Skeletal muscle satellite cell (primary cell): ENCODE measurements around the gene CFHR5. TPM values are rescaled to one million over a fixed set of nuclear protein-coding genes. Genes with fewer than 3 reads are reported as not detected.
A peak's percentile ranks its signal among the peaks of the same experiment; 100 is the strongest.
"Not testable (repeated sequence)": the region's sequence is repeated elsewhere in the genome, so short reads cannot be mapped to it uniquely, and the experiment has no call there.

Source experiments
- H3K27me3 ChIP-seq: 2 replicates; pipeline ENCODE4 v1.7.0; 2013; ENCODE audit warnings: low read length; ENCODE audit not compliant: control insufficient read depth, insufficient read depth
- H3K36me3 ChIP-seq: 2 replicates; pipeline ENCODE4 v1.7.0; 2013; ENCODE audit warnings: mild to moderate bottlenecking, control low read depth, low read length; ENCODE audit not compliant: insufficient read depth
- H3K4me1 ChIP-seq: 2 replicates; pipeline ENCODE4 v1.7.0; 2013; ENCODE audit warnings: low read length; ENCODE audit not compliant: control insufficient read depth, insufficient read depth
- H3K4me2 ChIP-seq: 2 replicates; pipeline ENCODE4 v1.7.0; 2013; ENCODE audit warnings: mild to moderate bottlenecking, low read length
- H3K4me3 ChIP-seq: 2 replicates; pipeline ENCODE4 v1.7.0; 2013; ENCODE audit warnings: low read length
- H3K9ac ChIP-seq: 2 replicates; pipeline ENCODE4 v1.7.0; 2013; ENCODE audit warnings: mild to moderate bottlenecking, low read depth, low read length, moderate library complexity
- H3K9me3 ChIP-seq: replicated peaks from 2 replicates; pipeline ENCODE4 v1.7.0; 2013; ENCODE audit warnings: mild to moderate bottlenecking, control low read depth, low read length
- small RNA-seq: library from RNA; depleted of rRNA; stranded (forward); fragments of <200 nt; gene quantifications from one replicate; pipeline ENCODE3, GENCODE V24; 2012

The CFHR5 gene

DNA sequence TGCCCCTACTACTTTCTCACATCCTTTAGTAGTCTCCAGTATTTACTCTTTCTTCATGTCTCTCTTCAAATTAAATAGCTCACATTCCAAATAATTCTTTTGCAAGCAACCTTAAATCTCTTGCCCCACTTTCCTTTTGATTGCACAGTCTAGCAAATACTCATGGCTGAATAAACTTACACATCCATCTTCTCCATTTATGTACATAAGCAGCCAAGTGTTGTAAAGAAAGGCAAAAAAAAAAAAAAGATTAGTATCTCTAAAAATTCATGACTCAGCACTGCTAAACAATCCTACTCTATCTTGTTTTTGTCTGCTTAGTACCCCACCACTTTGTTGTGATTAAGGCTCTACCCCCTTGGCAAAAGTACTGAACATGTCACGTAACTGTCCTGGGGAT, 47.1 kb downstream of the CFHR5 start:
- Histone ChIP-seq H3K4me3 (no peak overlapping the region), H3K27me3 (no peaks in the 10 kb centered on the region), H3K4me1 (no peaks in the 10 kb centered on the region), H3K4me2 (no peak overlapping the region), H3K36me3 (no peaks in the 10 kb centered on the region), H3K9ac (no peak overlapping the region), H3K9me3 (no peaks in the 10 kb centered on the region)

DNA sequence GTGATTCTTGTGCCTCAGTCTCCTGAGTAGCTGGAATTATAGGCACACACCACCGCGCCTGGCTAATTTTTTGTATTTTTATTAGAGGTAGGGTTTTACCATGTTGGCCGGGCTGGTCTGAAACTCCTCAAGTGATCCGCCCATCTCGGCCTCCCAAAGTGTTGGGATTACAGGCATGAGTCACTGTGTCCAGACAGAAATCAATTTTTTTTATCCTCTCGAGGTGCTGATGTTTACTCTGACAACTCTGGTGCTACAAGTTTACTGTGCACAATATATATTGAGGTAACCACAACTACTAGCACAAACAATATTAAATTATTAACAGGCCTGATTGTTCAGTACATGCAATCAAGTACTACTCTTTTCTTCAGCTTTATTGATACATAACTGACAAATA, 50.0 kb downstream of the CFHR5 start:
- Histone ChIP-seq H3K27me3 (no peaks in the 10 kb centered on the region), H3K9me3 (no peaks in the 10 kb centered on the region), H3K9ac (no peak overlapping the region), H3K4me2 (no peak overlapping the region), H3K4me1 (no peaks in the 10 kb centered on the region), H3K4me3 (no peak overlapping the region), H3K36me3 (no peaks in the 10 kb centered on the region)

DNA sequence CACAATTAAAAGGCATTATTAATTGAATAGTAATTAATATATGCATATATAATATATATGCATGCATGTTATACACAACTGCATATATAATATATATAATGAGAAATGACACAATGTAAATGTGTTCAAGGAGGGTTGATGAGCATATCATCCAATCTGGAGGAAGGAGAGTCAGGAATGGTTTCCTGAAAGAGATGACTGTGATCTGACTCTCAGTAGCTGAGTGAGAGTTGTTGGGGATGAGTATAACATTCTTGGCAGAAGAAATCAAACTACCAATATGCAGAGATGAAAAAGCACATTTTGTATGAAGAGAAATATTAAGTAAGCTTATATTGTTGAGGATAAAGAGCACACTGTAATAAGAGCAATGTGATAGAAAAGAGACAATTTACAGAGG, 52.4 kb downstream of the CFHR5 start:
- no peaks in the 10 kb centered on the region for H3K27me3 ChIP-seq
- no peaks in the 10 kb centered on the region for H3K36me3 ChIP-seq
- no peak overlapping the region for H3K4me3 ChIP-seq
- H3K9me3 ChIP-seq, result no peaks in the 10 kb centered on the region
- no peak overlapping the region for H3K4me2 ChIP-seq
- H3K4me1 ChIP-seq, result peaks cover 5% of the 10 kb centered on the region
- no peak overlapping the region for H3K9ac ChIP-seq

DNA sequence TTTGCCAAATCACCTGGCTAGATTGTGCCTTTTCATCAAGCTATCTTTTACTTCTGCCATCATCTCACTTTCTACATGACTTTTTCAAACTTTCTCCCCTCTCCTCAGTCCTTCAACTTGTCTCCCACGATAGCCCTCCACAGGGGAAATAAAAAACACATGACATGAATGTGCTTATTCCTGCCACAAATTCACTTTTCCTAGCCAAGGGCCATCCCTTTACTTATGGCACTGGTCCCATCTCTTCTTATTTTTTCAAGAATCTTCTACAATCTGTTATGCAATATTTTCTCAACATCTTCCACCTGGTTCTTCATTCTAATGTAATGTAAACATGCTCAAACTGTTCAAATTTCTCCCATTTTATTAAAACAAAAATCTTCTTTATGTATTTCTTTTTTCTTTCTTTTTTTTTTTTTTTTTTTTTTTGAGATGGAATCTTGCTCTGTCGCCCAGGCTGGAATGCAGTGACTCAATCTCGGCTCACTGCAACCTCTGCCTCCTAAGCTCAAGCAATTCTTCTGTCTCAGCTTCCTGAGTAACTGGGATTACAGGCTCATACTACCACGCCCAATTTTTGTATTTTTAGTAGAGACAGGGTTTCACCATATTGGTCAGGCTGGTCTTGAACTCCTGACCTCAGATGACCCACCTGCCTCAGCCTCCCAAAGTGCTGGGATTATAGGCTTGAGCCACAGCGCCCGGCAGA, 57.4 kb downstream of the CFHR5 start:
- Histone ChIP-seq H3K4me2 (peak overlapping the region; percentile 29), H3K4me1 (peaks cover 10% of the 10 kb centered on the region)
- H3K9me3 ChIP-seq, H3K36me3 ChIP-seq, H3K9ac ChIP-seq, H3K27me3 ChIP-seq, H3K4me3 ChIP-seq: not testable (repeated sequence)

DNA sequence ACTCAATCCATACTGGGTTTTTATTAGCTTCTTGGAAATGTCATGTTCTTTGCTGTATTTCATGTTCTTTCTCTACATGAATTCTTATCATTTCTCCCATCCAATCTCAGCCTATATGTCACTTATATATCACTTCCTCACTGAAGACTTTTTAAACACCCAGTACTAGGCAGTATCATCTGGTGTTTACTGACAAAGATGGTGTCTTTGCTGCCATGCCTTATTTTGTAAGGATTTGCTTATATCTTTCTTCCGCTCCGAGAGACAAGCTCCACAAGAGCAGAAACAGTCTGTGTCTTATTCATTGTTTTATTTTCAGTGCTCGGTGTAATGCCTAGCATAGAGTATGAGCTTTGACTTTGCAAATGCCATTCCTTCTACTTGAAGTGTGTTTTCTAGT, 59.5 kb downstream of the CFHR5 start:
- no peak overlapping the region for H3K4me2 ChIP-seq
- H3K4me3 ChIP-seq, result no peak overlapping the region
- no peaks in the 10 kb centered on the region for H3K9me3 ChIP-seq
- H3K27me3 ChIP-seq, result no peaks in the 10 kb centered on the region
- peaks cover 10% of the 10 kb centered on the region for H3K4me1 ChIP-seq
- no peak overlapping the region for H3K9ac ChIP-seq
- H3K36me3 ChIP-seq, result no peaks in the 10 kb centered on the region

DNA sequence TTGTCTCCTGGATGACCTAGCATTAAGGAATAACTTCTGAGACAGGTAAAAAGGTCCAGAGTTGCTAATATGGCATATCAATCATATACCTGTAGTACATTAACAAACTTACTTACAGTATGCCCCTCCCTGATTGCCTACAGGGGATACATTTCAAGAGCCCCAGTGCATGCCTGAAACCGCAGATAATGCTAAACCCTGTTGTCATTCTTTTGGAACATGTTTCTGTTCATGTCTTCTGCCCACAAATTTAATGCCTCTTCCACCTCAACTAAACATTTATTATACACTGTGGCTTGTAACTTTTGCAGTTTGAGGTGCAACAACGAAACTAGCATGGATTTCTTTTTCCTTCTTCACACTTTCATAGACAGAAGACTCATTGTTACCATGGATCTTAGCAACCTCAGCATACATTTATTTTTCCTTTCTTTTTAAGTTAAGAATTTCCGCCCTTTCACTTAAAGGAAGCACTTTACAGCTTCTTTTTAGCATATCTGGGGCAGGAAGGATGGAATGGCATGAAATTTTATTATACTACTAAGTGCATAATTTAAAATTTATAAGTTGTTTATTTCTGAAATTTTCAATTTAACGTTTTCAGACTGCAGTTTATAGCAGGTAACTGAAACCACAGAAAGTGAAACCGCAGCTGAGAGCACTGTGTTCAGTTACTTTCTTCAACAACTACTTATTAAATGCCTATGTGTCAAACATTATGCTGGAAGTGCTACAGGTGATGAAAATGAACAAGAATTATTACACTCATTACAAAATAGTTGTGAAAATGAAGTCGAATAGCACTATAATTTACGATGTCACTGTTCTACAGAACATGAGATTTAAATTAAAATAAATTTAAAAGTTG, 64.4 kb downstream of the CFHR5 start:
- H3K4me3 ChIP-seq, result no peak overlapping the region
- H3K36me3 ChIP-seq, result no peaks in the 10 kb centered on the region
- no peaks in the 10 kb centered on the region for H3K4me1 ChIP-seq
- no peaks in the 10 kb centered on the region for H3K9me3 ChIP-seq
- H3K9ac ChIP-seq, result no peak overlapping the region
- H3K27me3 ChIP-seq, result no peaks in the 10 kb centered on the region
- H3K4me2 ChIP-seq, result no peak overlapping the region

DNA sequence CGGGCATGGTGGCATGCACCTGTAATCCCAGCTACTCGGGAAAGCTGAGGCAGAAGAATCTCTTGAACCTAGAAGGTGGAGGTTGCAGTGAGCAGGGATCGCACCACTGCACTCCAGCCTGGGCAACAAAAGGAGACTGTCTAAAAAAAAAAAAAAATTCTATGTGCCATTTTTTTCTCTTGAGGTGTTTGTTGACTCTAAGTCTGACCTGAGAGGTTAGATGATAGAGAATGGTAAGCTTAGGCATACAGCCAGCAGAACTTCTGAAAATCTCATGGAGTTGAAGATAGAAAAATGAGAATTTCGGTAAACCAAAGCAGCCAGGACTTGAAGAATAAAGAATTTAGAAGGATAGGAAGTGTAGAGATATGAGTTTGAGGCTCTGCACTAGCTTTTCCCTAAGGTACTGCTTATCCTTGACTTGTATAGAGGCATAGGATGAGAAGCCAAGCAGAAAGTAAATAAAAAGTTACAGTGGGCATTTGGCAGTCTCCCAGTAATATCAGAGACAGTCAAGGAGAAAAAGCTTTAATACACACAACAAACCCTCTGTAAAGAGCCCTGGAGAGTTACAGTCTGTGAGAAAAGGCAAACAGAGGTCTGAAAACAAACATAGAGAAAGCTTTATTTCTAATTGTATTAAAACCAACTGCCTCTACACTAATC, 65.5 kb downstream of the CFHR5 start:
- no peak overlapping the region for H3K4me3 ChIP-seq
- H3K4me1 ChIP-seq, result no peaks in the 10 kb centered on the region
- H3K9ac ChIP-seq, result no peak overlapping the region
- no peaks in the 10 kb centered on the region for H3K36me3 ChIP-seq
- no peaks in the 10 kb centered on the region for H3K27me3 ChIP-seq
- H3K4me2 ChIP-seq, result no peak overlapping the region
- H3K9me3 ChIP-seq, result no peaks in the 10 kb centered on the region

DNA sequence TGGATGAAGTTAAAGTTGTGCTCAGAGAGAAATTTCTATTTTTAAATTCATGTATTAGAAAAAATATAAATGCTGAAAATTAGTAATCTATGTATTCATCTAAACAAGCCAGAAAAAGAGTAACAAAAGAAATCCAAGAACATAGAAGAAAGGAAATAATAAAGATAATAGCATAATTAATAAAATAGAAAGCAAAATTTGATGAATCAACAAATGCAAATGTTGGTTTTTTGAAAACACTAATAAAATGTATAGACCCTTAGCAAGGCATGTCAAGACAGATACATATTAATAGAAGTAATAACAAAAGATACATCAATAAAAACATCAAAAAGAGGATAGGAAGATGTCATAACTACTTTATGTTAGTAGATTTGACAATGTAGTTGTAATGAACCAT, 71.7 kb downstream of the CFHR5 start:
- no peaks in the 10 kb centered on the region for H3K4me1 ChIP-seq
- H3K9ac ChIP-seq, result no peak overlapping the region
- no peaks in the 10 kb centered on the region for H3K27me3 ChIP-seq
- H3K4me3 ChIP-seq, result no peak overlapping the region
- no peaks in the 10 kb centered on the region for H3K9me3 ChIP-seq
- H3K36me3 ChIP-seq, result no peaks in the 10 kb centered on the region
- no peak overlapping the region for H3K4me2 ChIP-seq

Small RNAs within 50 kb of the gene (small RNA-seq; reads per million reads assigned to genes)
- not detected for gene AL139418.1
